ENCODE results near the gene RPTOR. TPM values are rescaled to one million over a fixed set of nuclear protein-coding genes. Genes with fewer than 3 reads are reported as not detected.

RPTOR gene
- total RNA-seq, 1 experiment from 2014 or later: 46.2 TPM

DNA sequence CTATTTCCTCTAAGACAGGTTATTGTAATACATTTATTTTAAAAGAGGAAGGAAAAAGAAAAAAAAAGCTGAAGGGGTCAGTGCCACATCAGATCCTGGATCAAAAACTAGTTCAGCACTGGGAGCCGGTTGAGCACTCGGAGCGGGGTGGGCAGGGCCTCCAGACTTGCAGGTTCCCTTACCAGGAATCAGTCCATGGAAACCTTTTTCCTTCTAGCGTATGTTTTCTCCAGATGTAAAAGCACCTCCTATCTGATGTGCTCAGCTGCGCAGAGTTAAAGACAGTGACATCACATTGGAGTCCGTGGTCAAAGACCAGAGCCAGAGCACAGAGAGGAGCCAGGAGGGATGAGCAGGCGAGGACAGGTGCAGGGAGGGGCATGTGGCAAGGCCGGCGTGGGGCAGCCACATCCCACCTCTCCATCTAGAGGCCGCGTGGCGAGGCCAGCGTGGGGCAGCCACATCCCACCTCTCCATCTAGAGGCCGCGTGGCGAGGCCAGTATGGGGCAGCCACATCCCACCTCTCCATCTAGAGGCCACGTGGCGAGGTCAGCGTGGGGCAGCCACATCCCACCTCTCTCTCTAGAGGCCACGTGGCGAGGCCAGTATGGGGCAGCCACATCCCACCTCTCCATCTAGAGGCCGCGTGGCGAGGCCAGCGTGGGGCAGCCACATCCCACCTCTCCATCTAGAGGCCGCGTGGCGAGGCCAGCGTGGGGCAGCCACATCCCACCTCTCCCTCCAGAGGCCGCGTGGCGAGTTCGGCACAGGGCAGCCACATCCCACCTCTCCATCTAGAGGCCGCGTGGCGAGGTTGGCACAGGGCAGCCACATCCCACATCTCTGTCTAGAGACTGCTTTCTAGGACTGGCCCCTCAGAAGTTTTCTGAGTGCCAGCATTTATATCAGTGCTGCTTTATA, 280.2 kb downstream of the RPTOR start:
- Histone ChIP-seq H2AFZ (ENCODE audit: low read length) (no peak overlapping the region), H3K9me2 (replicated peaks; ENCODE audit: low read length) (no peaks in the 10 kb centered on the region), H3K27ac (ENCODE audit: low read length) (peak overlapping the region; percentile 96), H3K4me2 (ENCODE audit: low read length) (no peak overlapping the region), H3K4me3 (ENCODE audit: low read length) (no peak overlapping the region), H3K9me3 (ENCODE audit: low read length) (no peaks in the 10 kb centered on the region), H3K9ac (ENCODE audit: low read length) (no peak overlapping the region), H3F3A (ENCODE audit: low read length, unreplicated experiment) (no peaks in the 10 kb centered on the region), H3K36me3 (ENCODE audit: low read depth, low read length) (peaks cover 12% of the 10 kb centered on the region; the same call in 1 of the 2 replicates), H3K79me2 (ENCODE audit: low read length) (no peaks in the 10 kb centered on the region), H4K20me1 (ENCODE audit: low read length) (no peaks in the 10 kb centered on the region), H3K27me3 (ENCODE audit: low read length) (no peaks in the 10 kb centered on the region), H3K4me1 (ENCODE audit: insufficient read depth, low read length) (peaks cover 24% of the 10 kb centered on the region)
- ATAC-seq (no peak), DNase-seq (no peak)
- ChIA-PET POLR2A (ENCODE audit: unreplicated experiment) (no interaction called here), CTCF (no interaction called here)
- intact Hi-C loops (cut with micrococcal nuclease): no loop called here
- TF ChIP-seq EZH2 (IDR thresholded peaks at IDR 0.05; ENCODE audit: low read length, unreplicated experiment) (no peak), EZH2phosphoT487 (IDR thresholded peaks at IDR 0.05; ENCODE audit: borderline replicate concordance, low read length) (no peak)
- TF ChIP-seq, protein P1, sequence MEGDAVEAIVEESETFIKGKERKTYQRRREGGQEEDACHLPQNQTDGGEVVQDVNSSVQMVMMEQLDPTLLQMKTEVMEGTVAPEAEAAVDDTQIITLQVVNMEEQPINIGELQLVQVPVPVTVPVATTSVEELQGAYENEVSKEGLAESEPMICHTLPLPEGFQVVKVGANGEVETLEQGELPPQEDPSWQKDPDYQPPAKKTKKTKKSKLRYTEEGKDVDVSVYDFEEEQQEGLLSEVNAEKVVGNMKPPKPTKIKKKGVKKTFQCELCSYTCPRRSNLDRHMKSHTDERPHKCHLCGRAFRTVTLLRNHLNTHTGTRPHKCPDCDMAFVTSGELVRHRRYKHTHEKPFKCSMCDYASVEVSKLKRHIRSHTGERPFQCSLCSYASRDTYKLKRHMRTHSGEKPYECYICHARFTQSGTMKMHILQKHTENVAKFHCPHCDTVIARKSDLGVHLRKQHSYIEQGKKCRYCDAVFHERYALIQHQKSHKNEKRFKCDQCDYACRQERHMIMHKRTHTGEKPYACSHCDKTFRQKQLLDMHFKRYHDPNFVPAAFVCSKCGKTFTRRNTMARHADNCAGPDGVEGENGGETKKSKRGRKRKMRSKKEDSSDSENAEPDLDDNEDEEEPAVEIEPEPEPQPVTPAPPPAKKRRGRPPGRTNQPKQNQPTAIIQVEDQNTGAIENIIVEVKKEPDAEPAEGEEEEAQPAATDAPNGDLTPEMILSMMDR (conservative IDR thresholded peaks at IDR 0.05; ENCODE audit: low read depth, low read length): no peak
- BruUV-seq (replicated peaks): no TSS peak

DNA sequence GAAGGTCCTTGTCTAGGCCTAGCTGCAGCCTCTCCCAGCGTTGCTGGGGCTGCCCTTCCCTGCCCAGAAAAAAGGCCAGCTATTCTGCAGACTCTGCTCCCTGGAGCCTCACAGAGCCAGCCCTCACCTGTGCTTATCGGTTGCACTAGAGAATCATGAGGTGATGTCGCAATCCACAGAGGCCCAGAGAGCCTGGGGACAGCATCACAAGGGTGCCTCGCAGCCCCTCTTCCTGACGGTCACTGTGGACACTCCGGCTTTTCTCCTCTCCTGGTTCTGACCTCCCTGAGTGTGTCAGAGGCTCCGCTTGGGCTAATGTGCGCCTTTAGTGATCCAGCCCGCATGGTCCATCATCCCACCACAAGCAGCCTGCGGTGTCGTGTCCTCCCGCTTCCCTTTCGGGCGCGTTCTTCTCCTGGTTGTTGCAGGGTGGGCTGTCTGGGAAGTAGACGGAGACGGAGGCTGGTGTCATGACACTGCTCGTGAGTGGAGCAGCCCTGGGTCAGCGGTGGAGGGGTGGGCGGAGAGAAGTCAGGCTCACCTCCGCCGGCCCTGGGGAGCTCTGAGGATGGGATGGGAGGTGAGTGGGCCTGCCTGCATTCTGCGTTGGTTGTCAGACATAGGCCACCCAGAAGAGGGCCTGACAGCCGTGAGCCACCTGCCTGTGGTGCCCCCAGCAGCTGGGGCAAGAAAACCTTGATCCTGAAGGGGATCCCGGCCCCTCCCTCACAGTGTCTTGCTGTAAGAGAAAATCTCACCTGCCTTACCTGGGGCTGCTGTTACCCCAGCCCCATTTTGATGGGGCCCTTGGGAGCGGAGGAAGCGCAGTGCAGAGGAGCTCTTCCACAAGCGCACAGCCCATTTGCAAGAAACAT, 281.1 kb downstream of the RPTOR start:
- Histone ChIP-seq H3K79me2 (ENCODE audit: low read length) (no peaks in the 10 kb centered on the region), H3K36me3 (ENCODE audit: low read depth, low read length) (peaks cover 12% of the 10 kb centered on the region; the same call in 1 of the 2 replicates), H4K20me1 (ENCODE audit: low read length) (no peaks in the 10 kb centered on the region), H3K9ac (ENCODE audit: low read length) (peak overlapping the region; percentile 84), H2AFZ (ENCODE audit: low read length) (no peak overlapping the region), H3K4me2 (ENCODE audit: low read length) (no peak overlapping the region), H3K4me3 (ENCODE audit: low read length) (no peak overlapping the region), H3K27ac (ENCODE audit: low read length) (peak overlapping the region; percentile 96), H3K4me1 (ENCODE audit: insufficient read depth, low read length) (peaks cover 30% of the 10 kb centered on the region), H3K27me3 (ENCODE audit: low read length) (no peaks in the 10 kb centered on the region), H3K9me3 (ENCODE audit: low read length) (no peaks in the 10 kb centered on the region), H3K9me2 (replicated peaks; ENCODE audit: low read length) (no peaks in the 10 kb centered on the region), H3F3A (ENCODE audit: low read length, unreplicated experiment) (no peaks in the 10 kb centered on the region)
- BruUV-seq (replicated peaks): no TSS peak
- DNase-seq (no peak), ATAC-seq (no peak)
- intact Hi-C loops (cut with micrococcal nuclease): loop anchor here (1.0 to 2.0 kb wide), 3 partner anchors 31 to 65 kb away; no protein-coding TSS in a partner anchor
- ChIA-PET POLR2A (ENCODE audit: unreplicated experiment) (no interaction called here), CTCF (interaction anchor here (0.6 kb wide), 1 partner anchor 70 kb away, joined by 6 read pairs; no protein-coding TSS in a partner anchor)
- TF ChIP-seq, protein P1 (conservative IDR thresholded peaks at IDR 0.05; ENCODE audit: low read depth, low read length): no peak
- TF ChIP-seq EZH2 (IDR thresholded peaks at IDR 0.05; ENCODE audit: low read length, unreplicated experiment): no peak
- TF ChIP-seq EZH2phosphoT487 (IDR thresholded peaks at IDR 0.05; ENCODE audit: borderline replicate concordance, low read length): no peak
